GM18907 (cell line): Measurements from ENCODE around the gene HTR1D.
"Not testable (repeated sequence)": the region's sequence is repeated elsewhere in the genome, so short reads cannot be mapped to it uniquely, and the experiment has no call there.

Experiments
- ATAC-seq: cut with Tn5 transposase; IDR thresholded peaks from one replicate; pipeline ENCODE4 v1.9.1; 2021; ENCODE audit warnings: mild to moderate bottlenecking, moderate library complexity; ENCODE audit not compliant: unreplicated experiment

The HTR1D gene

DNA sequence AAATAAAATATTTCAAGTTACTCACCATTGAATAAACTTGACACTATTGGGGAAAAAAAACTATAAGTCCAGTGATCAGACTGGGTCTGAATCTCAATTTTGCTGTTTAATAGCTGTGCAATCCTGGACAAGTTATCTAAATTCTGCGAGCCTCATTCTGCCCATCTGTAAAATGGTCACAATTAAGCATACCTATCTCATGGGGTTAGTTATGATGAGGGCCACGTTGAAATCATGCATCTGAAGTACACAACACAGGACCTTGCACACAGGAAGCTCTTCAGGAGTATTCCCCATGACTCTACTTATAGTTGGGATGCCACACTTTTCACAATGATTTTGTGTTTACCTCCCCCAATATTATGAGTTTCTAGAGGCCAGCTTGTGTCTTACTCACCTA is 3.8 kb upstream of the HTR1D start:
- ATAC-seq: no peak

DNA sequence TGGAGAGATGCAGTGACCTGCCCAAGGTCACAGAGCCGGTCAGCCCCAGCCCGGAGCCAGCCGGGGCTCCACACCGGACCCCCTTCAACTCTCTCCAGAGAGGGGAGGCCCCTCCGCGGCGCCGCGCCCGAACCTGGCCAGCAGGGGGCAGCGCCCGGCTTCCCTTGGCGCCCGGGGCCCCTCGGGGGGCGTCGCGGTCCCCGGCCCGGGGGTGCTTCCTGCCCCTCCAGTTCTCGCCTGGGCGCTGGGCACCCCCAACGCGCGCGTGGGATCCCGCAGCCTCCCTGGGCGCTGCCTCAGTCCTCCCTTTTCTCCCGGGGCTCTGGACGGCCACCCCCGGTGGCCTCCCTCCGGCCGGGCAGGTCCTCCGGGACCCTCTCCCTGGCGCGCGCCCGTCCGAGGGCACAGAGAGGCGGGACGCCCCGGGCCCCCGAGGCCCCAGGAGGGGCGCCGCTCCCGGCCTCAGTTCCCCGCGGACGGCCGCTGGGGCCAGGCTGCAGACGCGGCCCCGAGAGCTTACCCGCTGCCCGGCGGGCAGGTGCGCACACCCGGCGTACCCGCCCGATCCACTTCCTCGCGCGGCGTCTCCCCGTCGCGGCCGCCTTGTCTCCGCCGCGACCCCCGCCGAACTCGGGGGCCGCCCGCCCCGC is 406 bp downstream of the HTR1D start:
- ATAC-seq: no peak

DNA sequence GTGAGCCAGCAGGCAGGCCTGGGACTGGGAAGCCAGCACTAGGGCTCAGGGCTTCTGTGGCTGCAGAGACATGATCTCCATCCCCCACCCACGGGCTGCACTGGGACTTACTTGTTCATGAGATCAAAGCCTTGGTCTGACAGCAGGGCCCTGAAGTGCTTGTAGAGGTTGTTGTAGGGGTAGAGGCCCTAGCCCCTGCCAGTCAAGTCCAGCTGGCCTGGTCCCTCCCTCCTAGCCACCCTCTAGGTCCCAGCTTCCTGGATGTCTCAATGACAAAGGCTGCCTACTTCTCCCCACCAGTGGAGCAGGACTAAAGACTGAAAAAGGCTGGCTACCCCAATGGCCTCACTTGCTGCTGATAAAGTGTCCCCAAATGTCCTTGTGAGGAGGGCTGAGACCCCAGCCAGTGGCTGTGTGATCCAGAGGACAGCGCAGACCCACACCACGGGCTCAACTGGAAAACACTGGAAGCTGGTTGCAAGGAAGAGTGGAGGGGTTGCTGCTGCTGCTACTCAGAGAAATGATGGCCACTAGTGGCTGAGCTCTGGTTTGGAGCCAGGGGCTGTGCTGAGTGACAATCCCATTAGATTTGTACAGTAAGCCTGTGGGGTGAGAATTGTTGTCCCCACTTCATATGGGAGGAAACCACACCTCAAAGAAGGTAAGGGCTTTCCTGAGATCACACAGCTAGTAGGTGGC is 1.4 kb downstream of the HTR1D start:
- no peak for ATAC-seq

DNA sequence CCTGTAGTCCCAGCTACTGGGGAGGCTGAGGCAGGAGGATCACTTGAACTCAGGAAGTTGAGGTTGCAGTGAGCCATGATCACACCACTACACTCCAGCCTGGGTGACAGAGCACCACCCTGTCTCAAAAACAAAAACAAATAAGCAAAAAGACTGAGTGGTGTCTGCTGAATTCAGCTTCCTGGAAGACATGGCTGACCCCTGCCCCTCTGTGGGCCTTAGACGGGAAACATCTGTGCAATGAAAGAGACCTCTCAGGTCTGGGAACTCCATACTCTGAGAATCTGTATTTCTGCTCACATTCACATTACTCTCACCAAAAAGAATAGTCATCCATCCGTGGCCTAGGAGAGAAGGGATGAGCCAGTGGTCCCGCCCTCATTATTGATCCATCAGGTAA is 2.0 kb downstream of the HTR1D start:
- no peak for ATAC-seq

DNA sequence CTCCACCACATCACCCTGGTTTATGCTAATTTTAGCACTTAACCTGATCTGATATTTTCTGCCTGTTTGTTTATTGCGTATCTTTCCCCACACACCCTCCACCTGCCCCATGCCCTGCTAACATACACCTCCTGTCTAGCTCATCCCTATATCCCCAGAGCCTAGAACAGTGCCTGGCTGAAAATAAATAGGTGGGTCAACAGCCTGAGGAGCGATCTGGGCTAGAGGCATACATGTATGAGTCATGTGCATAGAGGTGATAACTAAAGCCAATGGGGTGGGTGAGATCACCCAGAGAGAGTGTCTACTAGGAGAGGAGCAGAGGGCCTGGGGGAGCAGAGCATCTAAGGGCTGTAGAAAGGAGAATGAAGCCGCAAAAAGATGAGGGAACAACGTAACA is 2.7 kb downstream of the HTR1D start:
- no peak for ATAC-seq

DNA sequence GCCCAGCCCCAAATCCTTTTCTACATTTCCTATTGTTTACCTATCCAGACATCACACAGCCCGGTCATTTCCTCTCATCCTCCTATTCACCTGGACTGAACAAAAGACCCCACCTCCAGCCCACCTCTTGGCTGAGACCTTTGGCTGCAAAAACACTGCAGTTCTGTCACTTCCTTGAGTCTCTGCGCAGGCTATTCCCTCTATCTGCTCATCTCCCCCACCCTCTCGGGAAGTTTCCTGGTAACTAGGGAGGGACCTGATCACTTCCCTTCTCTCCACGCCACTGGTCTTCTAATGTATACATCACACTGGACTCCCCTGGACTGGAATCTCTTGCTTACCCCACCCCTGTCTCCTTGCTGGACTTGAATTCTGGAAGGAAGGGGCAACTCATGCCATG is 5.3 kb downstream of the HTR1D start:
- ATAC-seq: no peak

DNA sequence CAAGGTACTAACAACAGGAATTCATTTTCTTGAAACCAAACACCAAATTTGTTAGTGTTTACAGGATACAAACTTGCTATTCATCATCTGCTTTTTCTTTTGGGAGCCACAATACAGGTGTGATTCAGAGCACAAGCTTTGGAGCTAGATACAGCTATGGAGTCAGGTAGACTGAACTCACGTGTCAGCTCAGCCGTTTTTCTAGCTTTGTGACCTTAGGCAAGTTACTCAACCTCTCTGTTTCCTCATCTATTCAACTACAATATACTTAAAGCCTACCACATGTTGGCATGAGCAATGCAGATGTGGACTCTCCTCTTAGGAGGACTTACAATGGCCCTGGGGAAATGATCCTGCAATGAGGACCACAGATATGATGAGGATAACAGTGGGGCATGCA is 6.3 kb downstream of the HTR1D start:
- ATAC-seq: no peak

DNA sequence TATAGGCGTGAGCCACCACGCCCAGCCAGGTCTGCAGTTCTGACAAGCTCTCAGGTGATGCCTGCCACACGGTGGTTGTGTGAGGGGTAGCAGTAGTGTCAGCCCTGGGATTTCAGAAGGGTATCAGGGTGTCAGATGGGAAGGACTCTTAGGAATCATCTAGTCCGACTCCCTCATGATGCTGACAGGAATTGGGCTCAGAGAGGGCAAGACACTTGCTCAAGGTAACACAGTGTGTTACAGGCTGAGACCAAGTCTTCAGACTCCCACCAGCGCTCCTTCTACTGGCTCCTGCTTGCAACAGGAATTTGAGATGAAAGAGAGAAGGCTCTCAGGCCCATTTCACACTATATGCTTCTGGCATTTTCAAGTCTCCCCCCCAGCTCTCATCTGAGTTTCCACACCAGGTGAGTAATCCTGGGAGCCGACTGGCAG is 6.9 kb downstream of the HTR1D start:
- no peak for ATAC-seq

DNA sequence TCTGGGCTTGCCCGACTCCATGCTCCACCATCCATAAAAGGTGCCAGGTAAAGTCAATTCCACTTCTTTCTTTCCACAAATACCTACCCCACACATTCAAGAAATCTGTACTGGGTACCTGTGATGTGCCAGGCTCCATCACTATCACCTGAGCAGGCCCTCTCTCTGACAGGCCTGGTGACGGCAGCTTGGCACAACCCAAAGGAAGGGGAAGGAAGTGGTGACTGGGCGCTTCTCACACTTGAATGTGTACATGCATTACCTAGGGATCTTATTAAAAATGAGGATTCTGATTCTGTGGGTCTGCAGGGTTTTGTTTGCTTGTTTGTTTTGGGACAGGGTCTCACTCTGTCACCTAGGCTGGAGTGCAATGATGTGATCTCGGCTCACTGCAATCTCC is 7.5 kb downstream of the HTR1D start:
- ATAC-seq: no peak

DNA sequence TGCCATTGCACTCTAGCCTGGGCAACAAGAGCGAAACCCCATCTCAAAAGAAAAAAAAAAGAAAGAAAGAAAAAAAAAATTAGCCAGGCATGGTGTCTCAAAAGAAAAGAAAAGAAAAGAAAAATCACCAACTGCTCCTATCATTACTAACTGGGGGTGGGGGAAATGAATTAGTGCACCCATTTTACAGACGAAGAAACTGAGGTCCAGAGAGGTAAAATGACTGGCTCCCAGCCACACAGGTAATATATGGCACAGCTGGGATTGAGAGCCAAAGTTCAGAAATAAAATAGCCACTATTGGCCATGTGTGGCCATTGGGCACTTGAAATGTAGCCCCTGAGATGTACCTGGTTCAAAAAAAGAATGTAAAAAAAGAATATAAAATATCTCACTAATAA is 8.8 kb downstream of the HTR1D start:
- no peak for ATAC-seq

DNA sequence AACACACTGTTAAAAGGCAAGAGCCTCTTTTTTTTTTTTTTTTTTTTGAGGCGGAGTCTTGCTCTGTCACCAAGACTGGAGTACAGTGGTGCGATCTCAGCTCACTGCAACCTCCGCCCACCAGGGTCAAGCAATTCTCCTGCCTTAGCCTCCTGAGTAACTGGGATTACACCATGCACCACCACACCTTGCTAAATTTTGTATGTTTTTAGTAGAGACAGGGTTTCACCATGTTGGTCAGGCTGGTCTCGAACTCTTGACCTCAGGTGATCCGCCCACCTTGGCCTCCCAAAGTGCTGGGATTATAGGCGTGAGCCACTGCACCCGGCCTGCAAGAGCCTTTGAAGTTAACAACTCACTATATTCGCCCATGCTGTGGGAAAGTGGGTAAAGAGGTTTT is 9.6 kb downstream of the HTR1D start:
- ATAC-seq: not testable (repeated sequence)

DNA sequence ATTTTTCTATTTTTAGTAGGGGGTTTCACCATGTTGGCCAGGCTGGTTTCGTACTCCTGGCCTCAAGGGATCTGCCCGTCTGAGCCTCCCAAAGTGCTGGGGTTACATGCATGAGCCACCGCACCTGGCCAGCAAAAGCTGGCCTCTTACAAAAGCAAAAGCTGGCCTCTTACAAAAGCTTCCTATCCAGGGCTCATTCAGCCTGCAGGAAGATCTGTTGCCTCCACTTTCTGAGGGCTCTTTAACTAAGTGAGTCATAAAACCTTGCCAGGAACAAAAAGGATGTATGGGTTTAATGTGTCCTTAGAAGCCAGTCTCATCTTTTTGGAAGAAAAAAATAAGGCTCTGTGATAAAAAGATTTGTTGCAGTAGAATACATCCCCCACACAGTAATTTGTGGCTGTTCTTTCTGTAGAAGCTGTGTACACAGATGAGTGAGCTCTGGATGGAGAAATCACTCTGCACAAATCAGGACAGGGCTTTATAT is 15.0 kb downstream of the HTR1D start:
- no peak for ATAC-seq

DNA sequence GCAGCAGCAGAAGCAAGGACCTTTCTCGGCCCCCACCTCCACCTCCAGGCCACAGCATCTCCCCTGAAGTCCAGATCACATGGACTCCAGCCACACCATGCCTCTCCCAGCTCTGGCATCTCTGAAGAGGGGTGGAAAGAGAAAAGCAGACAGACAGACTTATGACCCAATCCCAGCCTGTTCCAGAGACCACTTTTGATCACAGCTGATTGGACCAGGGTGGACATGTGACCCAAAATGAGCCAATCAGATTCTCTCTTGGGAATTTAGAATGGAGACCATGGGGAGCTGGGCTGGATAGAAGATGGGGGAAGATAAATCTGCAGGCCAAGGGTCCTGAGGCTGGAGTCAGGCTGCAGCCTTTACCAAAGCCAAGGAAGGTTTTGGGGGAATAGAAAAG is 16.4 kb downstream of the HTR1D start:
- no peak for ATAC-seq

DNA sequence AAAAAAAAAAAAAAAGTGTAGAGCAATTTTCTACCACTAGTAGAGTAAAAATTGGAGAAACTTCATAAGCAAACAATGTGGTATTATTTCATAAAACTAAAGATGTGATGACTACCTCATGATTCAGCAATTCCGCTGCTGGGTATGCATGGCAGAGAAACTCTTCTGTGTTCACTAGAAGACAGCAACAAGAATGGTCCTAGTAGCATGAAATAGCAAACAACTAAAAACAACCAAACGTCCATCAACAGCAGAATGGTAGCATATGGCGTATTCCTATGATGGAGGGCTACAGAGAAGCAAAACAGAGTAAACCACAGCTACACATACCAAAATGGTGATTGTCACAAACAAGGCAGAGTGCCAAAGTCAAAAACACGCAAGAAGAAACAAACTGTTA is 18.9 kb downstream of the HTR1D start:
- no peak for ATAC-seq

DNA sequence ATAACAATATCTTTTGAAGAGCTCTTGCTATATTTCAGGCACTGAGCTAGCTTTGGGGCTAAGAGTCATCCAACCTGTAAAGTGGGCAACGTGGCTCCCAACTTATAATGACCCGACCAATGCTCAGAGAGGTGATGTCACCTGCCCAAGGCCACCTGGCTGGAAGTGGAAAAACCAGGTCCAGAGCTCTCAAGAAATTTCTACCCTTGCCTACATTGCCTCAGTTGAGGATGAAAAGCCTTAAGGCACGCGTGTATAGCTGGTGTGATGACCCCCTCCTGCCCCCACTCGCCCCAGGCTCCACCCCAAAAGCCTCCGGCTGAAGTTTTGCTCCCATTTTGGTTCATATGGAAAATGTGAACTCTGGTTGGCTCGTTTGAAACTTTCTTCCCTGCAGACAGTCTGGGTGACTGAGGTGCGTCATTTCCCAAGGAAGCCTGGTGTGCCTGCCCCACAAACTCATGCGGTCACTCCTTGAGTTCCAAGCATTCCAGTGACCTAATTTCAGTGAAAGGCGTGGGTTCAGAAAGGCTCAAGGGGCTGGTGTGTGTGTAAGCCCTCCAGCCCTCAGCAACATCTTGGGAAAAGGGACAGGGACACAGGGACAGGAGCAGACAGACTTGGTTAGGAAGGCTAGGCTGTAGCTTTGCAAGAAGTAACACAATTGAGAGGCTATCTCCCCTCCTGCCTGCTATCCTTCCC is 20.5 kb downstream of the HTR1D start:
- ATAC-seq: no peak

DNA sequence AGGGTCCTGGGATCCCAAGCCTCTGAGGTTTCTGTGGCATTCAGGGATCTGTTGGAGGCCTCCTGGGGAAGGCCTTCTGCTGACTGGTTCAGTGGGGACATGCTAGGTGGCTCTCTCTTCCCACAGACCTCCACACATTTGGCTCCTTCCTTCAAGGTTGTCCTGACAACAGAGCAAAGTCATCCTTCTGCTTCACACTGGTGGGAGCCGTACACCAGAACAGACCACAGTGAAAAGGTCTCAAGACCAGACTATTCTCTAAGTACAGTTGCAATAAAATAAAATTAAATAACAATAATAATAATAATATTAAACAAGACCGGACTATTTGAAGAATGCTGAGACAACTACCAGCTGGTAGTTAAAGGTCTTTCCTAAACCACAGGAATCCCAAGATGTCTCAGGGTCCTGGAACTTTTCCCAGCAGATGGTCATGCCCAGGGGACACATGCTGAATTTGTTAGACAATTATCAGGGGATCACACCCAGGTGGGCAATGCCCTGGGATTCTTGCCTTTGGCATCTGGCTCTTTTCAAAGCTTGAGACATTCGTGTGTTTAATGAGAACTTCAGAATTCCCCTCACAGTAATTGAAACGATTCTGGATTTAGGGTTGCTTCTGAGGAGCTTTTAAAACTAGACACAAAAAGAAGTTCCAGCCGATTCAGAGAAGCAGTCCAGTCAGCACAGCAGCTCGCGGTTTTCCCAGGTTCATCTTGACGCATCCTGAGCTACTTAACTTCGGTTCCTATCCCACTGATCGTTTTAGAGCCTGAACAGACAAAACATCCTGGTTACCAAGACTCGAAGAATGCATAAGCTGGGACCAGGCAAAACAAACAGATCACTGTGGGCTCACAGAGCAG is 22.9 kb downstream of the HTR1D start:
- ATAC-seq: no peak

DNA sequence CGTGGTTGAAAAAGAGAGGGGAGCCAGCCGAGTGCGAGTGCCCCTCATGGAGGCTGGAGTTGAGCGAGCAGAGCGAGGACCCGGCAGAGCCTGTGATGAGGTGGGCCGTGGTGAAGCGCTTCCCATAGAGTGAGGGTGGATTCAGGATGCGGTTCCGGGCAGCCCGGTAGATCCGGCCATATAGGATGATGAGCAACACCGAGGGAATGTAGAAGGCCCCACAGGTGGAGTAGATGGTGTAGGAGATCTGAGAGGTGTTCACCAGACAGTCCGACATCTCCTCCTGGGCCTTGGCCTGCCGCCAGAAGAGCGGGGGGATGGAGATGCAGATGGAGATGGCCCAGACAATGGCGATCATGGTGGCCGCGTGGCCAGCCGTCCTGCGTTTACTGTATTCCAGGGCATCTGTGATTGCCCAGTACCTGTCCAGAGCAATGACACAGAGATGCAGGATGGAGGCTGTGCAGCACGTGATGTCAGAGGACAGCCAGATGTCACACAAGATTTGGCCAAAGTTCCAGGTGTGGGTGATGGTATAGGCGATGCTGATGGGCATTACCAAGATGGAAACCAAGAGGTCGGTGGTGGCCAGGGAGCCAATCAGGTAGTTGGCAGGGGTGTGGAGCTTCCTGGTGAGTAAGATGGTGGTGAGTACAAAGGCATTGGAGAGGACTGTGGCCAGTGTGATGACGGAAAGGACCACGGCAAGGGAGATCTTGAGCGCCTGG is 23.7 kb downstream of the HTR1D start:
- no peak for ATAC-seq

DNA sequence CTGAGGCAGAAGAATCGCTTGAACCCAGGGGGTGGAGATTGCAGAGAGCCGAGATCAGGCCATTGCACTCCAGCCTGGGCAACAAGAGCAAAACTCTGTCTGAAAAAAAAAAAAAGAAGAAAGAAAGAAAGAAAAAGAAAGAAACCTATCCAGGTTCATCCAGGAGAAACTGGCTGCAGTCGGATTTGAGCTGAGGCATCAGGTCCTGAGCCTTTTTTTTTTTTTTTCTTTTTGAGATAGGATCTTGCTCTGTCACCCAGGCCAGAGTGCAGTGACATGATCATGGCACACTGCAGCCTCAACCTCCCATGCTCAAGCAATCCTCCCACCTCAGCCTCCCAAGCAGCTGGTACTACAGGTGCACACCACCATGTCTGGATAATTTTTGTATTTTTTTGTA is 26.1 kb downstream of the HTR1D start:
- no peak for ATAC-seq

DNA sequence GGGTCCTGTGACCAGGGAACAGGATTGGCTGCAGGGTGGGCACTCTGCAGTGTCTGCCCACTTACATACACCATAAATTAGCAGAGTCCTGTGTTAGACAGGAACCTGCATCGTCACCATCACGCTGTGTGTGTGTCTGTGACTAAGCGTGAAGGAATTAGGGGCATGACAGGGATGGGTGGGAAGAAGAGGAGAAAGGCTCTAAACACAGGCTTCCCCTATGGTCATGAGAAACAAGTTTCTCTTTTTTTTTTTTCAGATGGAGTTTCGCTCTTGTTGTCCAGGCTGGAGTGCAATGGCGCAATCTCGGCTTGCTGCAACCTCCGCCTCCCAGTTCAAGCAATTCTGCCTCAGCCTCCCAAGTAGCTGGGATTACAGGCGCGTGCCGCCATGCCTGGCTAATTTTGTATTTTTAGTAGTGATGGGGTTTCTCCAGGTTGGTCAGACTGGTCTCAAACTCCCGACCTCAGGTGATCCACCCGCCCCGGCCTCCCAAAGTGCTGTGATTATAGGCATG is 28.3 kb downstream of the HTR1D start:
- not testable (repeated sequence) for ATAC-seq

DNA sequence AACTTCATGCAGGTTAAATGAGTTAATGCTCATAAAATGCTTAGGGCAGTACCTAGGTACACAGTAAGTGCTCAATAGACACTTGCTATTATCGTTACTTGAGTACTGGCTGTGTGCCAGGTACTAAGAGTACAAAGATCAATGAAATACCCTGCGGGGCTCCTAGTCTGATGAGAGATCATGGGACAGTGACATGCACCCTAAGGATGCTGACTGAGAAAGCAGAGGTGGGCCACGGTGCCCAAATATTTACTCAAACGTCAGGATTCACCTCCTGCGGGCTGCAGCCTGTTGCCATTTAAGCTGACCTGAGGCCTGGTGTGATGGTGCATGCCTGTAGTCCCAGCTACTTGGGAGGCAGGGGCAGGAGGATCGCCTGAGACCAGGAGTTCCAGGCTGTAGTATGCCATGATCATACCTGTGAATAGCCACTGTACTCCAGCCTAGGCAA is 28.8 kb downstream of the HTR1D start:
- no peak for ATAC-seq
